Measurements from ENCODE around the gene VIPR1. TPM values are rescaled to one million over a fixed set of nuclear protein-coding genes. Genes with fewer than 3 reads are reported as not detected.

VIPR1 gene
- total RNA-seq, 1 donor from 2014 or later, result 10.1 TPM

DNA sequence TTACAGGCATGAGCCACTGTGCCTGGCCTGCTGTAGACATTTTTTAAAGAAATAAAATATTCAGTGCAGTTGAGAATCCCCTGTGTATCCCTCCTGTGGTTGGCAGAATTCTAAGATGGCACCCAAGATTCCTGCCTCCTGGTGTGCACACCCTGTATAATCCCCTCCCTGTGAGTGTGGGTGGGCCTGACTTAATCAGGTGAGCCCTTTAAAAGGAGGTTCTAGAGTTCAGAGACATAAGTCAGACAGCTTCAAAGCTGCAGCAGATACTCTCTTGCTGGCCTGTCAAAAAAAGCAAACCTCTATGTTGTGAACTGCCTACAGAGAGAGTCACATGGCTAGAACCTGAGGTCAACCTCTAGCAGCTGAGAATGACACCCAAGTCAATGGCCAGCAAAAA is 7.0 kb upstream of the VIPR1 start:
- DNase-seq, result no peak

DNA sequence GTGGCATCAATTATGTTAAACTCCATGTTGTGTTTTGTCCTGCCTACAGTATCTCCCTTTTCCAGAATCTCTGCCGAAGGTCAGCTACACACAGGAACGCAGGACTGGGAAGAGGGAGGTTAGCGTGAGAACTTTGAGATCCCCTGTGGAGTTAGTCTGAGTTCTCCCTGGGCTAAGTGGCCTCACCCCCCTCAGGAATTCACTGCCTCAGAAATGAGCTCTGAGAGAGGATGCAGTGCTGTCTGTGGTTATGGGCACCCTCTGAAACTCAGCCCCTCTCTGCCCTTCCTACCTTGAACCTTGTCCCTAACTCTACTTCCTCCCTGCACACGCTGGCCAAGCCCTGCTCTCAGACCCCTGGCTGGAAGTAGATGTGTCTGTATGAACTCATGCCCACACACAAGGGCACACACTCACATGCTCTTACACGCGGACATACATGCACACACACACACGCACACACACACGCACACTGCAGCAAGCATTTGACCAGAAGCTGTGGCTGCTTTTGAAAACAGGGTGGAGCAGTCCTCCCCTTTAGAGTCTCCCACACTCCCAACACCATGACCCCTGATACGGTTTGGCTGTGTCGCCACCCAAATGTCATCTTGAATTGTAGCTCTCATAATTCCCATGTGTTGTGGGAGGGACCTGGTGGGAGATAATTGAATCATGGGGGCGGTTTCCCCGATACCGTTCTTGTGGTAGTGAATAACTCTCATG is 5.3 kb upstream of the VIPR1 start:
- peak; percentile 13 for DNase-seq

DNA sequence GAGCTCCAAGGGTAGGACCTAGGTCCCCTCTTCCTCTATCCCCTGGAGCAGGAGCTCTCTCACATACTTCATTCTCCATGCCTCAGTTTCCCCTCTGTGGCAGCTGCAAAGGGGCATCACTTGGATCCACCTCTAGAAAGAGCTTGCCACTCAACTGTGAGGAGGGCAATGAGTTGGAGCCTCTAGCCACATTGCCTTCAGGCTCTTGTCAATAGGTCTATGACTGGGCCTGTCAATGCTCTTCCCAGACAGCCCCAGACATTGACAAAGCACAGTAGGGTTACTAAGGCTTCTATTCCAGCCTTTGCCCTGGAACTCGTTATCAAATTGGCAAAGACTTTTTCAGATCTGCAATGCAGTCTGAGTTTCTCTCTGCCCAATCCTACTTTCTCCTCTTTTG is 4.4 kb upstream of the VIPR1 start:
- DNase-seq, result no peak

DNA sequence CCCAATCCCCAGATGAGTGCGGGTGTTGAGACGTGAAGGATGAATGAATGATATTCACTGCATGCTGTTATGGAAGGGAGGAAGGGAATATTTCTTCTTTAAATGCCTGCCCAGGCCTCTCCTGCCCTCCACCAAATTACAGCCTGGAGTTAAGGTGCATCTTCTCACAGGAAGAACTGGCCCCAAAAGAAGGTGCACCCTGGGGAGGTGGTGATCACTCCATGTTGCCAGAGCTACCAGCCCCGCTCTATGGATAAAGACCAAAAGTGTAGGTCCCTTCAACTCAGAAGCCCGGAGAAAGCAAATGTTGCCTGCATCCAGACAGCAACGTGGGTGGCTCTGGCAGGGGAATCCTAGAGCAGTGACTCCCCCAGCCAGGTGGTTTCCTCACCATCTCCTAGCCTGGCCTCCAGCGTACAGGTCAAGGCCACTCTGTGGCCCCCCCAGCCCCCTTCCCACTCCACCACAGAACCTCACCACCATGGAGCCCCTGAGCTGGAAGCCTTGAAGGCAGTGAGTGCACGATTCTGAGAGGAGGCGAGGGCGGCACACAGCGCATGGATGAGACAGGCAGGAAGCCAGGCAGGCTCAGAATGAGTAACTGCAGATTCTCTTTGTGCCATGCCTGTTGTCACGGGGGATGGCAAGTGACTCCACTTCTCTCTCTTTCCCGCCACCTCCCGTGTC is 3.5 kb upstream of the VIPR1 start:
- no peak for DNase-seq

- DNase-seq, result no peak
Observed at GRCh38 chr3:42499478-42499871, 3.0 kb upstream of the VIPR1 start.

DNA sequence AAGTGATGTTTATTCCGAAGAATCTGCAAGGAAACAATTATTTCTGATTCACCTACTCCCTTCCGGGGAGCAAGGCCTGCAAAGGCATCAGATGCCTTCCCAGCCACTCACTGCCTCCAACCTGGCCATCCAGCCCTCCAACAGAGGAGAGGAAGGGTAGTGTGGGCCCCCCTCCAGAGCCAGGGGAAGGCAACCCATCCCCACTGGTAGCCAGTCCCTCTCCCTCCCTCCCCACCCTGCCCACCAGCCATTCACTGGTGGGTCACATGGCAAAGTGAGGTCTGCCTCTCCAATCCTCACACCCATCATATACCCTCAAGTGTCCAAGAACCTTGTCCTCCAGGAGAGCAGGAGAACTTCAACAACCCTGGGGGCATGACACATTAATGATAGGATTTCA is 2.4 kb upstream of the VIPR1 start:
- no peak for DNase-seq

DNA sequence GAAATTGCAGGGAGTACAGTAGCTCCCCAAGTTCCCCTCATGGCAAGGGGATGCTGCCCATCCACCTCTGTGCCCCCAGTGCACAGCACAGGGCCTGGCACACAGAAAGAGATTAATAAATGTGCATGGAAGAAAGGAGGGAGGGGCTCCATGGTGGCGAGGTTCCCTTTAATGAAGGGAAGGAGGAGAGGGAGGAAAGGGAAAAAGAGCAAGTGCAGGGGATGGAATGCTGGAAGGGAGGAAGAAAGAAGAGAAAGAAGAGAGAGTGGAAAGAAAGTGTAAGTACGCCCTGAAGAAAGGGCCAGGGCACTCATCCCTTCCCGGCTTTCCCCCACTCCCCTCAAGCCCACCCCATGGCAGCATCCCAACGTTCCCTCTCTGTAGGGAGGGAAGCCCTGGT is 1.5 kb upstream of the VIPR1 start:
- DNase-seq, result no peak

DNA sequence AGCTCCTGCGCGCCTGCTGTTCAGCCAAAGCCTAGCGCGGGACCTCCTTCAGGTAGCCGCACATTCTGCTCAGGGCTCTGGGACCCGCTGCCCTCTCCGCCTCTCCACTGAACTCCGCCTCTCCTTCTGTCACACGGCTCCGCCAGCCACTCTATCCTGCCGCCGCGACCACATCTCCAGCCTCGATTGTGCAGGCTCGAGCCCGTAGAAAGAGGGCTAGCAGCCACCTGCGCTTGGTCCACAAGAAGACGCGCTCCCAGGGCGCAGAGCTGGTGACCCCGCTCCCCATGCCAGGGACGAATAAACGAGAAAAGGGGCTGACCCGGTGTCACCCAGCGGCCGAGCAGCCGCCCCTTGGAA is 1.1 kb upstream of the VIPR1 start:
- DNase-seq, result no peak

DNA sequence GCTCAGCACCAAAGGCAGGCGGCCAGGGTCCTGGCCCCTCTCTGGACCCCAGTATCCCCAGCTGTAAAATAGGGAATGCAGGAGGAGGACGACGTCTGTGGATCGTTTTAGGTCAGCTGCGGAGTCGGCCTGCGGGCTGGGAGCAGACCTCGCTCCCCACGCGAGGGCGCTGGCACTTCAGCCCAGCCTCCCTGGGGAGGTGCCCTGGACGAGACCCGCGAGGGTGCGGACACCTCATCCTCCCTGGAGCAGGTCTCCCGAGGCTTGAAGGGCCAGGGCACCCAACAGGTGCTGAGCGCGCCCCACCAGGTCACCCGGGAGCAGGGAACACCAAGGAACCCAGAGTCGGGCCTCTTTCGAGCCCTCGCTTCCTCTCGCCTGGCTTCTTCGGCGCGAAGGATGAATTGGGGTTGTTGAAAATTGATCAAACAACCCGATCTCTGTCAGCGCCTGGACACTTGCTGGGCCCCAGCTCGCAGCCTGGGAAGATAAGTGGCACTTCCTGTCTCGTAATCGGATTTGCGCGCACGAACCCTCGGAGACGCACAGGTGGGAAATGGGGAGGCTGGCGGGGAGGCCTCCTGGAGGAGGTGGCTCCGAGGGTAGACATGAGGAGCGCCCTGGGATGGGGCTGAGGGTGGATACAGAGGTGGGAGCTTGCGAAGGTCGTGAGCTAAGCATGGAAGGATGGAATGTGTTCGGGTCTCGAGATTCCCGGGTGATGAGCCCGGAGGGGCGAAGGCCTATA is 588 bp upstream of the VIPR1 start:
- DNase-seq, result no peak

GRCh38 chr3:42503251-42503924 is 945 bp downstream of the VIPR1 start:
- no peak for DNase-seq

DNA sequence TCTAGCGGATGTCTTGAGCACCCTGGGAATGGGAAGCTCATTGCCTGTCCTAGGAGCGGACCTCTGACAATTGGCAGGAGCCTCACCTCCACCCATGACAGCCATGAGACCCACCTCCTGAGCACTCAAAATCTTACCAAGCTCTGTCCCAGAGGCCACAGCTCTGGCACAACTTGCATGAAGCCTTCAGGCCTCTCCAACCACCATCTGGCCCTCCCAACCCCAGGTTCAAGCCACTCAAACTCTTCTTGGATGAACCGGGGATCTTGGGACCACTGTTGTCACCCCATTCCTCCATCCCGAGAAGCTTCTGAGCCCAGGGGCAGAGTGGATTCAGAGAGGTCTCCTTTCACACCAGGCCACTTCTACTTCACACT is 1.5 kb downstream of the VIPR1 start:
- no peak for DNase-seq

- DNase-seq, result no peak
Observed at GRCh38 chr3:42504334-42505127, 2.1 kb downstream of the VIPR1 start.

DNA sequence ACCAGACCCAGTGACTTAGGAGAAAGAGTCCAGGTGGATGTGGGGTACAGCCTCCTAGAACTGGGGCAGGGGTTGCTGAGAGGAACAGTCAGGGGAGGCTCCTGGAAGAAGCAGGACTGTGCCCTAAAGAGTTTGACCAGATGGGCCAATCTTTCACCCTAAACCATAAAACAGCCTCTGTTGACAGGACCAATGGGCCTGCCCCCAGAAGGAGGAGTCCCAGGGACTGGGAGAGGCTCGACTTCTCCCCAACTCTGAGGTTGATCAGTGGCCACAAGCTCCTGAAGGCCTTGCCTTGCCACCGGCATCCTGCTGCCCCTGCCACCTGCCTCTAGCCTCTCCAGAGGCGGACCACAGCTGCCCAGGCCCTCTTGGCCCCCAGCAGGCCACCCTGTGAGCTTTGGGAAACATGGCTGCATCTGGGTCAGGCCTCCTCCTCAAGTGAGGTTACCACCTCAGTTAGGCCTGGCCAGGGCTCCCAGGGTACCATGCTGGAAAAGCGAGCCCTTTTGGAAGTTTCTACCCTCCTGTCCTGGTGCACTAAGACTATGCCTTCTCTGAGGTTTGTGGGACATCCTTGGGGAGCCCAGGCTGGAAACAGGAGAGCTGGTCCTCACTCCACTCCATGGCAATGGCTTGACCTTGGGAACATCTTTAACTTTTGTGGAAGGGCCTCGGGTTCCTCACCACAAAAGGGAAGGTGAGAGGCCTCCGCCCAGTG is 2.8 kb downstream of the VIPR1 start:
- DNase-seq, result no peak

GRCh38 chr3:42505849-42506410 is 3.5 kb downstream of the VIPR1 start:
- DNase-seq, result no peak

DNA sequence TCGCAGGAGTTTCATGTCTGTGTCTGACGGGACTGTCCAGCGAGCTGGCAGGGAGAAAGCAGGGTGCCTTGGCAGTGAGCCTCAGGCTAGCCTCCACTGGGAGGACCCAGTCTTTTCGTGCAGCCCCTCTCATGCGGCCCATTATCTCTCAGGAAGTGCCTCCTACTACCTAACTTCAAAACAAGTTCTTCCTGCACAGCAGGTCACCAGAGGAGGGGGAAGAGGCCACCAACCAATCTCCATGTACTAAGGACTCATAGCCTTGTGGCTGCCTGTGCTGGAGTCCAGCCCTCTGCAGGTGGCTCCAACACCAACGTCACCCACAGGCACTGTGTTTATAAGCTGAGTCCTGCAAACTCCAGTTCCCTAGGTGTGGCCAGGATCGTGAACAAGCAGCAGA is 4.8 kb downstream of the VIPR1 start:
- no peak for DNase-seq

- no peak for DNase-seq
Observed at GRCh38 chr3:42507761-42508335, 5.4 kb downstream of the VIPR1 start.

- no peak for DNase-seq
Observed at GRCh38 chr3:42508562-42508961, 6.1 kb downstream of the VIPR1 start.

GRCh38 chr3:42509111-42509510 is 6.7 kb downstream of the VIPR1 start:
- DNase-seq, result no peak

DNA sequence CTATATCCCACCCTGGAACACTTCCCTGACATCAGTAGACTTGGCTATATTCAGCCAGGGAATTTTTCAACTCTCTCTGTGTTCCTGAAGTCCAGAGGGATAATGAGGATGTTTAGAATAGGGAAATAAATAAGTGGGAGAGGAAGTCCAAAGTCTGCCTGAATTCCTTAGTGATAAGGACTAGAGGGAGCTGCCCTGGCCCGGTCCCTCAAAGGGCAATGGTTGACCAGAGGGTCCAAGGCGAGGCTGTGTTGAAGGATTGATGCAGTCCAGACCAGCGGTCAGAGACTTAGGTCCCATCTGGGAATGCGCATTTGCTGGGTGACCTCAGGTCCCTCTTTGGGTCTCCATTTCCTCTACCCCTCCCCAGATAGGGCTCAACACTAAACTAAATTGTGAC is 7.9 kb downstream of the VIPR1 start:
- DNase-seq, result no peak

DNA sequence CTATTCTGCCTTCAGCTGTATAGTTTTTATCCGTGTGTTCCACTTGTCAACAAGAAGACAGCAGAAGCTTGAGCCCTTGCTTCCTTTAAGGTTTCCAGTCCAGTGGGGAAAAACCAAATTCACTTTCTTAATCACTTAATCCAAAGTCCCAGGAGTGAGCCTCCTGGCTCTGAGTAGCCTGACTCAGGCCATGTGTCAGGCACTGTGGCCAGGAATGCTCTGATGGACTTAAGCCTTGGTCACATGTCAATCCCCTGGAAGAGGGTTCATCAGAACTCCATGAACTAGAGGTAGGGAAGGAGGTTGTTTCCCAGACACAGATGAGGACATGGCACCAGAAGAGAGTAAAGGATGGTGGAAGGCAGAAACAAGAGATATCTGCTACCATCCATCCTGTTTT is 8.8 kb downstream of the VIPR1 start:
- DNase-seq, result no peak

GRCh38 chr3:42511736-42512135 is 9.3 kb downstream of the VIPR1 start:
- DNase-seq, result no peak

All from skin of body (tissue), 2 donors.